NCI-H526 (cell line): Measurements from ENCODE around the gene PGC.

ENCODE experiments used
- DNase-seq, 2 experiments: peaks; one replicate each; lab custom pipeline; 2025; lab: John Stamatoyannopoulos, UW

The PGC gene

DNA sequence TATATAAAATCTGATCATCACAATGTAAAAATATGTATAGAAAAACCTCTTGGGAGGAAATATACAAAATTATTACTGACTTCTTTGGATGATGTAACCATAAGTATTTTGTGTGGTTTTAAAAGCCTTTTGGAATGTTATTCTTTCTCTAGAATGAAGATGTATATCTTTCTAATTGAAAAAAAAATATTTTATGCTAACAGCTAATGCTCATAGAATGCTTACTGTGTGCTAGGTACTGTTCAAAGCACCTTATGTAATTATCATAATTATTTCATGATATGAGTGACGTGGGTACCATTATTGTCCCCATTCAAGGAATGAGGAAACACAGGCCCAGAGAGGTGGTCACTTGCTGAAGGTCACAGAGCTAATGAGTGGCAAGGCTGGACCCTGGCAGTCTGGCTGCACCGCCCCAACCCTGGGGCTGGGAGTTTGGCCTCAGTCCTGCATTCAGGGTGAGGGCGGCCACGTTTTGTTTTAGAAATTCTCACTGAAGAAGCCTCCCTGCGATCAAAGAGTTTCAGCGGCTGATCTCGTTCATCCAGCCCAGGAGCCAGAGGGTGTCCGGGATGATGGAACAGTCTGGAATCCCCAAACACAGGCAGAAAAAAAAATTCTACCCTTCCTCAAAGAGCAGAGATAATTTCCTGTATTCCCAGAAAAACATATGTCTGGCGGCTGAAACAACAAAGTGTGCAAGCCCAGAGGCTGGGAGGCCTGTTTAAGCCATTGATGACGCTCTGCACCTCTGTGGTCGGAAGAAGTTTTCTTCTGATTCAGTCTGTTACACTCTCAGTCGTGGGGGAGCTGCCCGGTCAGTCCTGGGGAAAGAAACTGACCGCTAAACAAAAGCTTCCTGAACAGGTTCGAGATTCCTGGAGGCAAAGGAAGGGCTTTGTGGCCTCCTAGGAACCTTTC lies 49.1 kb downstream of the PGC start:
- DNase-seq: no peak

DNA sequence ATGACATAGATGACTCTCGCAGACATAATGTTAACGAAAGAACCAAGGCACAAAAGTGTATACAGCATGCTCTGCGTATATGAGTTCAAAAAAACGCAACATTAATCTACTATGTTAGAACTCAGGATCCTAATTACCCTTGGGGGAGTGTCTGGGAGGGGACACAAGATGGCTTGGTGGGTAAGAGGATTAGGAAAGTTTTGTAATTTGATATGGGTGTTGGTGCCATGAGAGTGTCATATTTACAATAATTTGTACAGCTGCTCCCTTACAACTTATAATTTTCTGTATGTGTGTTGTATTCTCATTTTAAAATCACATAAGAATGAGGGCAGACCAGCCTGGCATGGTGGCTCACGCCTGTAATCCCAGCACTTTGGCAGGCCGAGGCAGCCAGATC lies 50.4 kb downstream of the PGC start:
- no peak for DNase-seq

DNA sequence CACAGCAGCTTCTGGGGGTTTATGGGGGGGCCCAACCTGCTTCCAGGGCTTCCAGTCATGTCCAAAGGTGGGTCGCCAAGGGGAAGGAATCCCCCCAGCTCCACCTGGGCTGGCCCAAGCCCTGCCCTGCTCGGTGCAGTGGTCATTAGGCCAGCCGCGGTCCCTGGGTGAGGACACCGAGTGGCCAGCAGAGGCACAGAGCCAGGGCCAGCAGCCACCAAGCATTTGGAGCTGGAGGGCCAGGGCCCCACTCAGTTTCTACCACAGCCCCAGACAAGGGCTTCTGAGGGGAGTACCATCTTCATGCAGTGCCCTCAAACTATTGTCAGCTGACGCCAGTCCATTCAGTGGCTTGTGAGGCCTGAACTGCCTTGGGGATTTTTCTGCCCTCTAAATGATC lies 51.4 kb downstream of the PGC start:
- no peak for DNase-seq

DNA sequence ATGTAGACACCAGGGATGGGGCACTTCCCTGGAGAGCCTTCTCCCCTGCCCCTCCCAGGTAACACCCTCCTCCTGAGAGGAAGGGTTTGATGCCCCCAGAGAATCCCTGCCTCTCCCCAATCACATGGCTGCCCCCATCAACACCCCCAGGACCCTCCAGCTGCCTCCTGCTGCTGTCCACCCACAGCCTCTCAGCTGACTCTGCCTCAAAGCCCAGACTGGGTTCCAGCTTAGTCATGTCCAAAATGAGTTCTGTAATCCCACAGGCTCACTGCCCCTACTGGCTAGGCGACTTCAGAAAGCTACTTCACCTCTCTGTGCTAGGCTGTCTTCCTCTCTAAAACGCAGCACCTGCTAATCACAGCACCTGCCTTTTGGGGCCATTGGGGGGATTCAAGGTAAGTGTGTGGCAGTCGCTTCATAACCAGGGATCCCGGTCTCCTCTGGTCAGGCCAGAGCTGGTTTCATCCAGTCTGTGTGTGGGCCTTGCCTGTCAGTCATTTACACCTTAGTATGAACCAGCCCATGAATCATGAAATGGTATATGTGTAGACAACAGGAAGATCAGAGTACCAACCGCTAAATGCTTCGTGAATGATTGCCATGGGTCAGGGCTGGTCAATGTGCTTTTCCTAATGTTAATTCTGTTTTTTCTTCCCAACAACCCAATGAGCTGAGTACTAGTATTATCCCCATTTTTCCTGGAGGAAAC lies 52.2 kb downstream of the PGC start:
- DNase-seq: no peak

DNA sequence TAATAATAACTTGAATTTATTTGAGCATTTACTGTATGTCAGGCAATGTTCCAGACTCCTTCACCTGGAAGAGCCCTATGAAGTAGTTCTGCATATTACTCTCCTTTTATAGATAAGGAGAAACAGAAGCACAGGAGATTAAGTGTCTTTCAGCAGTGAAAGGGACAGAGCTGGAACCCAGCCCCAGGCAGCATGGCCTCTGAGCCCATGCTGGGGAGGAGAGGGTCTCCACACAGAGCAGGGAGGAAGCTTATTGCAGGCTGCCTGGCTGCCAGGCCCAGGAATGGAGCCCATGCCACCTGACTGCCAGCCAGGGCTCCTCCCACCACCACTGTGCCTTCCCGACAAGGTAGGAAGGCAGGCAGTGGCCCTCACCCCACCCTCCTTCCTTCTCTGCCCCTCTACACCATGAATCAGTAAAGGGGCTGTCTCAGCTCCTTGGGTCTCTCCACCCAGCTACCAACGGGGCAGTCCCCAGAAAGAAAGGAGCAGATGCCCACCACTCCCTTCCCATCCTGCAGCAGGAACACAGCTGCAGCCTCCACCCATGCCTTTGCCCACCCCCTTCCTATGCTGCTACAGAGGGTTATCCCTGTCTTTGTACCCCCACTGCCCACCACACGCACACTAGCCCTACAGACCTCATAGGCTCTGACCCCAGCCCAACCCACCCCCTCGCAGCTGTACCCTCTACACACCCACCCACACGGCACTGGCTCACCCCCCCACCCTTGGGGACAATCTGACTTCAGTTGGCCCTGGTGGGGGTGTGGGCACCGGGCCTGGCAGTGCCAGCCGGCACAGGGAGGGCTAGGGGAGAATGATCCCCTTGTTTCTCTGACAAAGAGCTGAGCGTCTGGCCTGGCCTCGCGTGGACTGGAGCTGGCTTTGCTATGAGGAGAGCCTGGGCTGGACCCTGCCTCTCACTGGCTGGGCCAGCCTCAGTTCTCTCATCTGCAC lies 53.6 kb downstream of the PGC start:
- DNase-seq: no peak

DNA sequence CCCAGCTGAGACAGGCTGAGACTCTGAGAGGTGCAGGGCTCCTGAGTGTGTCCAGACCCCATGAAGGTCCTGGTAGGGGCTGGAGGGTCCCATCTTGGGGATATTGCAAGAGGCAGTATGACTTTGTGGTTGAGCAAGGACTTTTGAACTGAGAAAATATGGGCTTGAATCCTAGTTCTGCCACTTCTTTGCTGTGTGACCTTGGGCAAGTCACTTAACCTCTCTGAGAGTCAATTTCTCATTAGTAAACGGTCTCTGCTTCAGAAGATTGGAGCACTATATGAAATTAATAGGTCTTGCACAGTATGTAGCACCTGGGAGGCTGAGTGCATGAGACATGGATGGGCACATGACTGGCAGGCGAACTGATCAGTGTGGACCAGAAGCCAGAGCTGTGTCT lies 54.5 kb downstream of the PGC start:
- no peak for DNase-seq

DNA sequence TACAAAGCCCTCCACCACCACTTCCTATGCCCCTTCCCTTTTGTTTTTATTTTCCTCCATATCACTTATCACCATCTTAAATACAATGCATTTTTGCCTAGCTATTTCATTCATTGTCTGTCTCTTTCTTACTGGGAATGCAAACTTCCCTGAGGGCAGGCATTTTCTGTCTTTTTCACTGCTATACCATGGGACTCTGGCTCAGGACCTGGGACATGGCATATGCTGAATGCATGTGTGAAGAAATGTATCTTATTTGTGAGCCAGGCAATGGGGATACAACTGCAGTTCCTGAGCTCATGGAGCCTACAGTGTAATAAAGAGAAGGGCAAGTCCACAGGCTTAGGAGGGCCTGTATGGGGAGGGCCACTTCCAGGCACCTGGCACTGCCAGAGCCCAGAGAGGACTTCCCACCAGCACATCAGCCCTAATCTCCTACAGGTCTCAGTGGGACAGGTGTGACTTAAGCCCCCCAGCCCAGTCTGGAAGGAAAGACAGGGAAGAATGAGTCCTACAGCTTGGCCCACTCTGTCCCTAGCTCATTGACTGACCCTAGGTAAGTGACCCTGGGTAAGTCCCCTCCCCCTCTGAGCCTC lies 55.0 kb downstream of the PGC start:
- no peak for DNase-seq

DNA sequence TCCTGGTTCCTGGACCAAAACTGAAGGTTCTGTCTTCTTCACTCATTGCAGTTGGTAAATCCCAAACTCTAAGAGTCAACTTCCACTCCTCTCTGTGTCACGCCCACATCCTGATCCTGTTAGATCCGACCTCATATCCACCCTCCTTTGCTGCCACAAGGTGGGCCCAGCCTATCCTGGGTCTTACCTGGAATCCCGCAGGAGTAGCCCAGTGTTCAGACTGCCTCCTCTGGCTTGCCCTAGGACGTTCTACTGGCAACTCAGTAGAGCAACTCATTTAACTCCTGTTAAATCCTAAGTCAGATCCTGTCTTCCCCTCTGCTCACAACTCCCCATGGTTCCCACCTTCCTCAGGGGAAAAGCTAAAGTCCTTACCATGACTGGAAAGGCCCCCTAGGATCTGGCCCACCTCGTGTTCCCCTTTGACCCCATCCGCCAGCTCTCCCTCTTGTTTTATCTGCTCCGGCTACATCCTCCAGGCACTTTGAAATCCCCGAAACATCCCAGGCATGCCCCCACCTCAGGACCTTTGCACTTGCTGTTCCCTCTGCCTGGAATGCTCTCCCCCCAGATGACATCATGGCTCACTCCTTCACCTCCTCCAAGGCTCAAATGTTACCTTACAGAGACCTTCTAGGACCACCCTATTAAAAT lies 55.6 kb downstream of the PGC start:
- no peak for DNase-seq

DNA sequence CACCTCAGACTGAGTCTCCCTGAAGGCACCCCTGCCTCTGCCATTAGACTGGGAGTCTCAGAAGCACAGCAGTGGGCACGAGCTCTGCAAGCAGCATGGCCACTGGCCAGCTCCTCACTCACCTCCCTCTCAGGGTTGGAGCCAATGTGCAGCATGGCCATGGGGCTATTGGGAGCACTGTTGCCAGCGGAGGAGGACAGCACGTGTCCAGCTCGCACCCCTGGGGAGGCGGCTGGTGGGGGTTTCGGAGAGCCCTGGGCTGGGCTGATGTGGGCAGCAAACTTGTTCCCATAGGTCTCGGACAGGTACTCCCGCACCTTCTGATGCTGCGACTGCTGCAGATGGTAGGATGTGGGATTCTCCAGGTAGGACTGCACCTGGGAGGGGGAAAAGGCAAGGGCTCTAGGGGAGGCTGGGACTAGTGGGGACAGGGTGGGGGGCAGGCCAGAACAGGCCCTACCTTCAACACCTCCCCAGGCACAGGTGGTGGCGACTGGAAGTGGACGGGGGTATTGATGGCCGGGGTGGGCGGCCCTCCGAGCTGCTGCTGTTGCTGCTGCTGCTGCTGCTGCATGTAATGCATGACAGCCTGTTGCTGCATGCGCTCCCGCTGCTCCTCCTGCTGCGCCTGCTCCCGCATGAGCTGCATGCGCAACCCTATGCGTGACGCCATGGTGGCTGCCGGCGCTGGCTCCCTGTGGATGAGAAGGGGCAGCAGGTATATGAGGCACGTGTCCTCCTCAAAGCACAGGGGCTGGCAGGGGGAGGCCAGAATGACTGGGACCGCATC lies 56.5 kb downstream of the PGC start:
- DNase-seq: no peak

DNA sequence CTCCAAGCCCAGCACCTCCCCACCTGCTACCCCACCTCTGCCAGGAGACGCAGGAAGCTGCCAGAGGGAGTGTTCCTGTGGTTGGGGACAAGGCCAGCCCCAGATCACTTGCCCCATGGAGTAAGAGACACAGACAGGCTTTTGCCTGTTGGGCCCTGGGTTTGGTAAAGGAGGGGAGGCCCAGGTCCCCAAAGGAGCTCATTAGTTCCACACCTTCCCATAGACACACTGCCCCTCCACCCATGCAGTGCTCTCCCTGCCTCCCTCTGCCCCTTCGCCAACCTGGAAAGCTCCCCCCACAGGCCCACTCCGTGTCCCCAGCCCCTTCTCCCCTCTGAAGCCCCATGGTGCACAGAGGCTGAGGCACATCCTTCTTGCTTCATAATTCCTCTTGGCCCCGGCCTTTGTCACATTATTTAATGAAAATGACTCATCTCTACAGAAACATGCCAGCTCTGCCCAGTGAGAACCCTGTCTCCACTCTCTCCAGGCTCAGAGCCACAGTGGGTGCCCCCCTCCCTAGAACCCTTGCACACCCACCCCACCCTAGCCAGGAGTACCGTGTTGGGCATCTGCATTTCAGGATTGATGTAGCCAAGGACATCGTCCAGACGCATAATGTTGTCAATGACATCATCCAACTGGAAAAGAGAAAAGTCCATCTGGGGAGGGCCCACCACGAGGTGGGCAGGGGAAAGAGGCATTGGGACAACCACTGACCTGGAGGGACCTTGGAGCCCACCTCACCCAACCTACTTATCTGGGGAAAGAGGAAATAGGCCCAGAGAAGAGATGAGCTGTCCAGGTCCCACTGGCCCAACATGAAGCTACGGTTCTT lies 57.8 kb downstream of the PGC start:
- no peak for DNase-seq

DNA sequence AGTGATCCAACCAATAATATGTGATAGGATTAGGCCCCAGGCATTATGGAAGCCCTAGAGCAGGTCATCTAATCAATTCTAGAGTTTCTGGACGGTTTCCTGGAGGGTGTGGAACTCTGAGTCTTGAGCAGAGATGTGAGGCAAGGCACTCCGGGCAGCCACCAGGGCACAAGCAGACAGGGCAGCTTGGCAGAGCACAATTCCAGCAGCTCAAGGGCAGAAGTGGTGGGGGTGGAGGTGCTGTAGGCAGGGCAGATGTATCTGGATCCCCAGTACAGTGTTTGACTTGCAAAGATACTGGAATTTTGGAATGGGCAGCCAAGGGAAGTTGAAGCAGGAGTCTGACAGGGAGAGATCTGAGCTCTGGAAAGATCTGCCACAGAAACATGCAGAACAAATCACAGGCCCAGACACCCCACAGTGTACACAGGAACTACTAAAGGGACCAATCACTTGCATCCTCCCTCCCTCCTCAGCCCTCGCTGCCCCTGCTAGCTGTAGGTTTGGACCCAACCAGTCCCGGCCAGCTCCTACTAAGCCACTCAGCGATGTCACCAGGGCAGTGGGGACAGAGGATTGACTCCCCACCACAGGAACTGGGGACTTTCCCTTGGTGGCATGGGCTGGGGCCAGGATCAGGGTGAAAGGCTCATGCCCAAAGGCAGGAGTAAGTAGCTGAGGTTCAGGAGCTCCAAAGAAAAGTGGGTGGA lies 58.8 kb downstream of the PGC start:
- no peak for DNase-seq

DNA sequence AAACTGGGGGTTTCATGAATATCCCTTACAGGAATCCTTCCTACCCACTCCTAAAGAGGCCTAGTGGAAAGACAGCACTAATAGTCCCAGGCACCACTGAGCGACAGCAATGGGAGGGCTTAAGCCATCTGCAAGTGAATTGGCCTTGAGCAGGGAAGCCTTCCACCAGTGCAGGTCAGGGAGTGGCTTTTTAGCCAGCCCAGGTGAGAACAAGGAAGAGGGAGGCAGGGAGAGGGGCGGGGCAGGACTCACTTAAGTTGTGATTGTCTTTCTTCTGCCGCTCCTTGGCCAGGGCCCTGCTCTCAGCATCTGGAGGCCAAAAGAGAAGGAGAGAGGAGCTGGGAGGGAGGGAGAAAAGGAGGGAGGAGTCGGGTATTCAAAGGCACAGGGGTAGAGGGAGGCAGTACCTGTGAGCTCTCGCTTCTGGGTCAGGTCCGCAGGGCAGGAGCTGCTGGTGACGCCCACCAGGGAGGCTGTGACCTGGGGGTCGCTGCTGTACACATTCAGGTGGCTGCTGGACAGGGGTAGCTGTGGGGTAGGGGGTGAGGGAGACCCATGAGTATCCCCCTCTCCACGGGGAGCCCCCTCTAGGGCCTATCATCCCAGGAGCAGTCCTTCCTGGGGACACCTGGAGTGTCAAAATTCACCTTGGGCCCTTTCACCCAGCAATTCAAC lies 59.6 kb downstream of the PGC start:
- no peak for DNase-seq
